Stomach (tissue), 4 donors: ENCODE results near the gene PKD2L2.

Source experiments
- CTCF ChIP-seq, 7 experiments: fragments of 450-650 bp in 4 of 7; fragments of 200-600 bp in 3 of 7; sonication (generic) in 3 of 7; IDR thresholded peaks; one replicate each; pipeline ENCODE4 v1.5.1; 2016 to 2019; ENCODE audit warnings: antibody characterized with exemption in 7 of 7, control low read depth in 2 of 7, mild to moderate bottlenecking in 1 of 7
- POLR2A ChIP-seq, 4 donors: fragments of 450-650 bp; IDR thresholded peaks; one replicate each; pipeline ENCODE4 v1.6.1; 2016; ENCODE audit warnings: antibody characterized with exemption in 4 of 4, control low read depth in 2 of 4, mild to moderate bottlenecking in 1 of 4, moderate library complexity in 1 of 4
- POLR2AphosphoS5 ChIP-seq, 3 donors: sonication (generic); formaldehyde crosslinking; IDR thresholded peaks; one replicate each; pipeline ENCODE4 v1.6.1; 2016; ENCODE audit warnings: antibody characterized with exemption in 3 of 3

GRCh38 chr5:137933491-137933911 is 44.2 kb downstream of the PKD2L2 start:
- no peak for TF ChIP-seq CTCF (IDR thresholded peaks at IDR 0.05)
- TF ChIP-seq POLR2AphosphoS5 (IDR thresholded peaks at IDR 0.05): no peak
- TF ChIP-seq POLR2A (IDR thresholded peaks at IDR 0.05): no peak
